Activated naive CD4-positive, alpha-beta T cell (primary cell): ENCODE measurements around the gene AP5Z1.

Source experiments
- DNase-seq, 4 experiments: peaks; one replicate each; lab custom pipeline; 2025; lab: John Stamatoyannopoulos, UW

The AP5Z1 gene

GRCh38 chr7:4766666-4767519 lies 8.5 kb upstream of the AP5Z1 start:
- DNase-seq = no peak

- DNase-seq = no peak
Observed at GRCh38 chr7:4768597-4769569, 6.5 kb upstream of the AP5Z1 start.

GRCh38 chr7:4769761-4770160 lies 5.7 kb upstream of the AP5Z1 start:
- no peak for DNase-seq

GRCh38 chr7:4770886-4771285 lies 4.5 kb upstream of the AP5Z1 start:
- no peak for DNase-seq

GRCh38 chr7:4771737-4772136 lies 3.7 kb upstream of the AP5Z1 start:
- DNase-seq = no peak

- DNase-seq = no peak
Observed at GRCh38 chr7:4772306-4772705, 3.1 kb upstream of the AP5Z1 start.

- DNase-seq = no peak
Observed at GRCh38 chr7:4774007-4774406, 1.4 kb upstream of the AP5Z1 start.

- DNase-seq = no peak
Observed at GRCh38 chr7:4774658-4775249, 669 bp upstream of the AP5Z1 start.

GRCh38 chr7:4775848-4776623 lies 613 bp downstream of the AP5Z1 start:
- DNase-seq = peak in 2 of 4 experiments; percentile 50

- no peak for DNase-seq
Observed at GRCh38 chr7:4779118-4779517, 3.7 kb downstream of the AP5Z1 start.

GRCh38 chr7:4781366-4782069 lies 6.1 kb downstream of the AP5Z1 start:
- DNase-seq = no peak

GRCh38 chr7:4782333-4783291 lies 7.2 kb downstream of the AP5Z1 start:
- DNase-seq = no peak

GRCh38 chr7:4783292-4783652 lies 7.8 kb downstream of the AP5Z1 start:
- DNase-seq = no peak

- DNase-seq = no peak
Observed at GRCh38 chr7:4783762-4784351, 8.4 kb downstream of the AP5Z1 start.

- no peak for DNase-seq
Observed at GRCh38 chr7:4784799-4785198, 9.4 kb downstream of the AP5Z1 start.

- DNase-seq = no peak
Observed at GRCh38 chr7:4785371-4785770, 9.9 kb downstream of the AP5Z1 start.

GRCh38 chr7:4786015-4786414 lies 10.6 kb downstream of the AP5Z1 start:
- DNase-seq = no peak

GRCh38 chr7:4787541-4787940 lies 12.1 kb downstream of the AP5Z1 start:
- DNase-seq = no peak

- no peak for DNase-seq
Observed at GRCh38 chr7:4787947-4788626, 12.7 kb downstream of the AP5Z1 start.
